ENCODE data around the gene LIFR.

DNA sequence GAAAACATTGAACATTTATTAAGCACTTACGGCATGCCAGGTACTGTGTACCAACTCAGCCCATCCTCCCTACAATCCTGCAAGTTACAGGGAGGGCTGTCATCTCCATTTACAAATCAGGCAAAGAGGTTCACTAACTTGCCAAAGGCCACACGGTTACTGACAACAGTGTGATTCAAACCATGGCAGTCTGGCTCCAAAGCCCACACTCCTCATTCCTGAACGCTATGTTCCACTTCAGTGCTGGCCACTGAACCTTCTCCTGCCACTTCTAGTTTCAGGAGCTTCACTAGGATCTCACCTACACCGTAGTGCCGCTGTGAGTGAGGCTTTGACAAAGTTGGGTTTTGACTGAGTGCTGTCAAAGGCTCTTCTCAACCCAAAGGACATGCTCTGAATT lies 7.2 kb upstream of the LIFR start:
- TF ChIP-seq, protein P1, sequence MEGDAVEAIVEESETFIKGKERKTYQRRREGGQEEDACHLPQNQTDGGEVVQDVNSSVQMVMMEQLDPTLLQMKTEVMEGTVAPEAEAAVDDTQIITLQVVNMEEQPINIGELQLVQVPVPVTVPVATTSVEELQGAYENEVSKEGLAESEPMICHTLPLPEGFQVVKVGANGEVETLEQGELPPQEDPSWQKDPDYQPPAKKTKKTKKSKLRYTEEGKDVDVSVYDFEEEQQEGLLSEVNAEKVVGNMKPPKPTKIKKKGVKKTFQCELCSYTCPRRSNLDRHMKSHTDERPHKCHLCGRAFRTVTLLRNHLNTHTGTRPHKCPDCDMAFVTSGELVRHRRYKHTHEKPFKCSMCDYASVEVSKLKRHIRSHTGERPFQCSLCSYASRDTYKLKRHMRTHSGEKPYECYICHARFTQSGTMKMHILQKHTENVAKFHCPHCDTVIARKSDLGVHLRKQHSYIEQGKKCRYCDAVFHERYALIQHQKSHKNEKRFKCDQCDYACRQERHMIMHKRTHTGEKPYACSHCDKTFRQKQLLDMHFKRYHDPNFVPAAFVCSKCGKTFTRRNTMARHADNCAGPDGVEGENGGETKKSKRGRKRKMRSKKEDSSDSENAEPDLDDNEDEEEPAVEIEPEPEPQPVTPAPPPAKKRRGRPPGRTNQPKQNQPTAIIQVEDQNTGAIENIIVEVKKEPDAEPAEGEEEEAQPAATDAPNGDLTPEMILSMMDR (conservative IDR thresholded peaks at IDR 0.05; ENCODE audit: low read length), result no peak
- TF ChIP-seq EZH2phosphoT487 (IDR thresholded peaks at IDR 0.05; ENCODE audit: borderline replicate concordance), result no peak

Measured in Loucy (cell line).